SK-N-SH (cell line): Measurements from ENCODE around the gene IL1R2. TPM values are rescaled to one million over a fixed set of nuclear protein-coding genes. Genes with fewer than 3 reads are reported as not detected.

Experiments
- CTCF ChIA-PET: fragments of 300-600, 350-600 bp; formaldehyde crosslinking; extraction: SDS; loops from one replicate; lab custom pipeline; 2021; lab: Yijun Ruan, JAX
- POLR2A ChIA-PET: fragments of 350-600 bp; sonication (Branson Sonifier 250); formaldehyde crosslinking; extraction: SDS; loops from one replicate; lab custom pipeline; 2020; ENCODE audit warnings: antibody characterized with exemption, inconsistent platforms; lab: Yijun Ruan, JAX
- DNase-seq: peaks from one replicate; pipeline ENCODE4 v3.0.0; 2012
- H2AFZ ChIP-seq: fragments of 200-600 bp; sonication (generic); 2 replicates; pipeline ENCODE4 v1.8.1; 2016; ENCODE audit warnings: antibody characterized with exemption, mild to moderate bottlenecking, low read depth
- H3F3A ChIP-seq: fragments of 200-600 bp; sonication (generic); replicated peaks from 2 replicates; pipeline ENCODE3; 2016; ENCODE audit warnings: antibody characterized with exemption, mild to moderate bottlenecking; ENCODE audit not compliant: insufficient read depth
- H3K27ac ChIP-seq, 2 experiments: fragments of 200-500 bp in 1 of 2; fragments of 200-600 bp in 1 of 2; sonication (Bioruptor generic) in 1 of 2; sonication (generic), shearing (Covaris generic) in 1 of 2; 2 replicates each; pipeline versions ENCODE4 v1.5.1 to v1.6.1; 2014 to 2016; ENCODE audit warnings: low read depth in 2 of 2, inconsistent platforms in 1 of 2, low read length in 1 of 2, mild to moderate bottlenecking in 1 of 2, mixed read lengths in 1 of 2
- H3K27me3 ChIP-seq: fragments of 200-600 bp; sonication (generic), shearing (Covaris generic); 2 replicates; pipeline ENCODE4 v1.6.1; 2016; ENCODE audit warnings: mixed run types; ENCODE audit not compliant: insufficient read depth
- H3K36me3 ChIP-seq, 2 experiments: fragments of 200-500 bp in 1 of 2; fragments of 200-600 bp in 1 of 2; sonication (Bioruptor generic) in 1 of 2; sonication (generic) in 1 of 2; replicated peaks in 1 of 2; 2 replicates each; pipeline versions ENCODE3 to v1.5.1; 2014 to 2016; ENCODE audit warnings: low read length in 1 of 2, mild to moderate bottlenecking in 1 of 2; ENCODE audit not compliant: insufficient read depth in 2 of 2, control insufficient read depth in 1 of 2
- H3K4me1 ChIP-seq, 2 experiments: fragments of 200-500 bp in 1 of 2; fragments of 200-600 bp in 1 of 2; sonication (Bioruptor generic) in 1 of 2; sonication (generic), shearing (Covaris generic) in 1 of 2; 2 replicates each; pipeline versions ENCODE4 v1.5.1 to v1.6.1; 2014 to 2016; ENCODE audit warnings: low read depth in 1 of 2, low read length in 1 of 2, mixed run types in 1 of 2; ENCODE audit not compliant: insufficient read depth in 2 of 2, control insufficient read depth in 1 of 2
- H3K4me2 ChIP-seq: fragments of 200-600 bp; sonication (generic), shearing (Covaris generic); 2 replicates; pipeline ENCODE4 v1.6.1; 2017; ENCODE audit warnings: mixed run types
- H3K4me3 ChIP-seq, 2 experiments: fragments of 200-500 bp in 1 of 2; fragments of 200-600 bp in 1 of 2; sonication (Bioruptor generic) in 1 of 2; sonication (generic), shearing (Covaris generic) in 1 of 2; 2 replicates each; pipeline versions ENCODE4 v1.5.1 to v1.8.1; 2014 to 2016; ENCODE audit warnings: low read depth in 2 of 2, inconsistent platforms in 1 of 2, low read length in 1 of 2, mild to moderate bottlenecking in 1 of 2, mixed read lengths in 1 of 2, moderate library complexity in 1 of 2
- H3K79me2 ChIP-seq: fragments of 200-600 bp; sonication (generic); 2 replicates; pipeline ENCODE4 v1.8.1; 2017; ENCODE audit warnings: mild to moderate bottlenecking; ENCODE audit not compliant: insufficient read depth
- H3K9ac ChIP-seq: fragments of 200-600 bp; sonication (generic); 2 replicates; pipeline ENCODE4 v1.6.1; 2017; ENCODE audit warnings: mixed run types
- H3K9me2 ChIP-seq: fragments of 200-600 bp; sonication (generic); 2 replicates; pipeline ENCODE4 v1.6.1; 2017; ENCODE audit warnings: mixed run types
- H3K9me3 ChIP-seq: fragments of 200-600 bp; sonication (generic); 2 replicates; pipeline ENCODE4 v1.6.1; 2017; ENCODE audit warnings: mixed run types, mild to moderate bottlenecking, moderate library complexity
- H4K20me1 ChIP-seq: fragments of 200-600 bp; sonication (generic); 2 replicates; pipeline ENCODE4 v1.6.1; 2017; ENCODE audit warnings: mild to moderate bottlenecking, mixed run types; ENCODE audit not compliant: insufficient read depth
- CHD2 ChIP-seq: fragments of 150-350 bp; IDR thresholded peaks from 2 replicates; pipeline ENCODE4 v1.6.1; 2018; ENCODE audit warnings: low read length; ENCODE audit not compliant: partially characterized antibody
- EP300 ChIP-seq, 2 experiments: IDR thresholded peaks; 2 replicates each; pipeline versions ENCODE4 v1.4.0 to v1.6.1; 2012; ENCODE audit warnings: borderline replicate concordance in 1 of 2, low read depth in 1 of 2, low read length in 1 of 2
- FOSL2 ChIP-seq: IDR thresholded peaks from 2 replicates; pipeline ENCODE4 v1.4.0; 2012; ENCODE audit warnings: low read depth, mild to moderate bottlenecking, moderate library complexity, borderline replicate concordance
- GABPA ChIP-seq: IDR thresholded peaks from 2 replicates; pipeline ENCODE4 v1.4.0; 2012; ENCODE audit warnings: low read depth, mild to moderate bottlenecking
- GATA2 ChIP-seq: sonication (generic); formaldehyde crosslinking; IDR thresholded peaks from 2 replicates; pipeline ENCODE4 v1.5.0; 2020; ENCODE audit warnings: mild to moderate bottlenecking, missing genetic modification reagents
- IRF3 ChIP-seq: fragments of 150-350 bp; IDR thresholded peaks from 2 replicates; pipeline ENCODE4 v1.6.1; 2016; ENCODE audit warnings: mild to moderate bottlenecking, low read depth, low read length
- JUND ChIP-seq: IDR thresholded peaks from 2 replicates; pipeline ENCODE4 v1.4.0; 2012
- MEF2A ChIP-seq: IDR thresholded peaks from 2 replicates; pipeline ENCODE4 v1.4.0; 2012; ENCODE audit warnings: low read depth, borderline replicate concordance
- MXI1 ChIP-seq: IDR thresholded peaks from 2 replicates; pipeline ENCODE4 v1.6.1; 2012; ENCODE audit warnings: mild to moderate bottlenecking, low read depth, low read length, improper control_type of control experiment
- NRF1 ChIP-seq: IDR thresholded peaks from 2 replicates; pipeline ENCODE4 v1.6.1; 2012; ENCODE audit warnings: low read depth, mild to moderate bottlenecking, low read length
- POLR2AphosphoS5 ChIP-seq: IDR thresholded peaks from 2 replicates; pipeline ENCODE4 v1.6.1; 2012; ENCODE audit warnings: low read depth, low read length
- RAD21 ChIP-seq: IDR thresholded peaks from 2 replicates; pipeline ENCODE4 v1.6.1; 2012; ENCODE audit warnings: mild to moderate bottlenecking, low read length
- SMC3 ChIP-seq: IDR thresholded peaks from 2 replicates; pipeline ENCODE4 v1.6.1; 2012; ENCODE audit warnings: low read depth, low read length, improper control_type of control experiment
- TCF12 ChIP-seq: IDR thresholded peaks from 2 replicates; pipeline ENCODE4 v1.4.0; 2012
- YY1 ChIP-seq: IDR thresholded peaks from 2 replicates; pipeline ENCODE4 v1.4.0; 2012; ENCODE audit warnings: low read depth, mild to moderate bottlenecking
- WGBS: methylation state at CpG from one replicate; pipeline ENCODE4 v1.1.6; 2017; ENCODE audit warnings: low lambda C conversion rate; 5-methylcytosine and 5-hydroxymethylcytosine counted together
- polyA plus RNA-seq, 3 experiments: library from polyadenylated mRNA; depleted of rRNA; stranded (reverse); fragments of >200 nt; gene quantifications; 2 replicates each; pipeline ENCODE4 v1.2.3, GENCODE V29; 2012
- TF ChIP-seq, protein P1 (sequence below): fragments of 200-600 bp; sonication (generic); IDR thresholded peaks from 2 replicates; pipeline ENCODE4 v1.6.1; 2017; ENCODE audit warnings: antibody characterized with exemption, mild to moderate bottlenecking, moderate library complexity
- TF ChIP-seq, protein P2 (sequence below): IDR thresholded peaks from 2 replicates; pipeline ENCODE4 v1.6.1; 2012; ENCODE audit warnings: mild to moderate bottlenecking, low read depth, low read length, moderate library complexity
- TF ChIP-seq, protein P3 (sequence below): IDR thresholded peaks from 2 replicates; pipeline ENCODE4 v1.4.0; 2012; ENCODE audit warnings: low read depth

Gene IL1R2
- polyA plus RNA-seq, 1 of the 3 experiments (the other 2 are of a cell fraction): 0.16 TPM

- TF ChIP-seq, protein P1, sequence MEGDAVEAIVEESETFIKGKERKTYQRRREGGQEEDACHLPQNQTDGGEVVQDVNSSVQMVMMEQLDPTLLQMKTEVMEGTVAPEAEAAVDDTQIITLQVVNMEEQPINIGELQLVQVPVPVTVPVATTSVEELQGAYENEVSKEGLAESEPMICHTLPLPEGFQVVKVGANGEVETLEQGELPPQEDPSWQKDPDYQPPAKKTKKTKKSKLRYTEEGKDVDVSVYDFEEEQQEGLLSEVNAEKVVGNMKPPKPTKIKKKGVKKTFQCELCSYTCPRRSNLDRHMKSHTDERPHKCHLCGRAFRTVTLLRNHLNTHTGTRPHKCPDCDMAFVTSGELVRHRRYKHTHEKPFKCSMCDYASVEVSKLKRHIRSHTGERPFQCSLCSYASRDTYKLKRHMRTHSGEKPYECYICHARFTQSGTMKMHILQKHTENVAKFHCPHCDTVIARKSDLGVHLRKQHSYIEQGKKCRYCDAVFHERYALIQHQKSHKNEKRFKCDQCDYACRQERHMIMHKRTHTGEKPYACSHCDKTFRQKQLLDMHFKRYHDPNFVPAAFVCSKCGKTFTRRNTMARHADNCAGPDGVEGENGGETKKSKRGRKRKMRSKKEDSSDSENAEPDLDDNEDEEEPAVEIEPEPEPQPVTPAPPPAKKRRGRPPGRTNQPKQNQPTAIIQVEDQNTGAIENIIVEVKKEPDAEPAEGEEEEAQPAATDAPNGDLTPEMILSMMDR: no peak
- TF ChIP-seq MXI1 (no peak), POLR2AphosphoS5 (no peak), EP300 (IDR thresholded peaks at IDR 0.05; ENCODE audit: borderline replicate concordance in 1 of 2, low read depth in 1 of 2, low read length in 1 of 2) (no peak), YY1 (no peak)
- TF ChIP-seq, protein P2, sequence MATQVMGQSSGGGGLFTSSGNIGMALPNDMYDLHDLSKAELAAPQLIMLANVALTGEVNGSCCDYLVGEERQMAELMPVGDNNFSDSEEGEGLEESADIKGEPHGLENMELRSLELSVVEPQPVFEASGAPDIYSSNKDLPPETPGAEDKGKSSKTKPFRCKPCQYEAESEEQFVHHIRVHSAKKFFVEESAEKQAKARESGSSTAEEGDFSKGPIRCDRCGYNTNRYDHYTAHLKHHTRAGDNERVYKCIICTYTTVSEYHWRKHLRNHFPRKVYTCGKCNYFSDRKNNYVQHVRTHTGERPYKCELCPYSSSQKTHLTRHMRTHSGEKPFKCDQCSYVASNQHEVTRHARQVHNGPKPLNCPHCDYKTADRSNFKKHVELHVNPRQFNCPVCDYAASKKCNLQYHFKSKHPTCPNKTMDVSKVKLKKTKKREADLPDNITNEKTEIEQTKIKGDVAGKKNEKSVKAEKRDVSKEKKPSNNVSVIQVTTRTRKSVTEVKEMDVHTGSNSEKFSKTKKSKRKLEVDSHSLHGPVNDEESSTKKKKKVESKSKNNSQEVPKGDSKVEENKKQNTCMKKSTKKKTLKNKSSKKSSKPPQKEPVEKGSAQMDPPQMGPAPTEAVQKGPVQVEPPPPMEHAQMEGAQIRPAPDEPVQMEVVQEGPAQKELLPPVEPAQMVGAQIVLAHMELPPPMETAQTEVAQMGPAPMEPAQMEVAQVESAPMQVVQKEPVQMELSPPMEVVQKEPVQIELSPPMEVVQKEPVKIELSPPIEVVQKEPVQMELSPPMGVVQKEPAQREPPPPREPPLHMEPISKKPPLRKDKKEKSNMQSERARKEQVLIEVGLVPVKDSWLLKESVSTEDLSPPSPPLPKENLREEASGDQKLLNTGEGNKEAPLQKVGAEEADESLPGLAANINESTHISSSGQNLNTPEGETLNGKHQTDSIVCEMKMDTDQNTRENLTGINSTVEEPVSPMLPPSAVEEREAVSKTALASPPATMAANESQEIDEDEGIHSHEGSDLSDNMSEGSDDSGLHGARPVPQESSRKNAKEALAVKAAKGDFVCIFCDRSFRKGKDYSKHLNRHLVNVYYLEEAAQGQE: no peak
These were observed 42.5 kb upstream of the IL1R2 start (continued) for GRCh38 chr2:101949304-101949703.

DNA sequence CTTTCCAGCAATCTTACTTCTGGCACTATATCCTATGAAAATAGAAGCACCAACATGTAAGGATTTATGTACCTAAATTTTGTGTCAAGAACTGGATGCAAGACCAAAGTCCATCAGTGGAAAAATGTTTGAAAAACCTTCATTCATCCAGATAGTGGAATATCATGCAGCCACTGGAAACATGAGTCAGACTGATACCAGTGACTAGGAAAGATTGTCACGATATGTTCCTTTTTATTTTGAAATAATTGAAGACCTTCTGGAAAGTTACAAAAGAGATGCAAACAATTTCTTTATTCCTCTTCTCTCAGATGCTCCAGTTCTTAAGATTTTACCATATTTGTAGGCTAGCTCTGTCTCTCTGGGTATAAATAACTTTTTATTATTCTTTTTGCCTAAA, 40.5 kb upstream of the IL1R2 start:
- H3K4me2 ChIP-seq: no peak overlapping the region
- 19% methylated on average over 1 of the region's 1 CpG for WGBS
- no peak overlapping the region for H2AFZ ChIP-seq
- H3K4me1 ChIP-seq: no peaks in the 10 kb centered on the region
- no peaks in the 10 kb centered on the region for H4K20me1 ChIP-seq
- no peaks in the 10 kb centered on the region for H3K79me2 ChIP-seq
- no peak for DNase-seq
- no peak overlapping the region for H3K9ac ChIP-seq
- ChIA-PET CTCF (no interaction called here), POLR2A (no interaction called here)
- TF ChIP-seq, protein P3, sequence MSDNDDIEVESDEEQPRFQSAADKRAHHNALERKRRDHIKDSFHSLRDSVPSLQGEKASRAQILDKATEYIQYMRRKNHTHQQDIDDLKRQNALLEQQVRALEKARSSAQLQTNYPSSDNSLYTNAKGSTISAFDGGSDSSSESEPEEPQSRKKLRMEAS: no peak
- TF ChIP-seq JUND (no peak), SMC3 (no peak), GABPA (no peak), GATA2 (CRISPR knock-in tag) (no peak), CHD2 (no peak), YY1 (no peak), MXI1 (no peak), IRF3 (no peak), MEF2A (no peak), NRF1 (no peak), RAD21 (no peak), TCF12 (no peak), FOSL2 (no peak)
- TF ChIP-seq, protein P2: no peak
- no peaks in the 10 kb centered on the region for H3K36me3 ChIP-seq
- no peaks in the 10 kb centered on the region; the same call in 1 of the 2 replicates for H3K27me3 ChIP-seq
- no peaks in the 10 kb centered on the region for H3F3A ChIP-seq
- no peak overlapping the region for H3K27ac ChIP-seq
- H3K4me3 ChIP-seq: no peak overlapping the region
- H3K9me2 ChIP-seq: no peaks in the 10 kb centered on the region
- no peaks in the 10 kb centered on the region for H3K9me3 ChIP-seq
